AG09309 (cell line): ENCODE results near the gene TRIP11.

Experiments used
- DNase-seq: peaks from one replicate; pipeline ENCODE4 v3.0.0-alpha.2; 2010; ENCODE audit warnings: low read depth
- H3K4me3 ChIP-seq: 2 replicates; pipeline ENCODE4 v1.5.1; 2011; ENCODE audit warnings: mild to moderate bottlenecking, low read depth, low read length, moderate library complexity; ENCODE audit not compliant: control insufficient read depth
- CTCF ChIP-seq: IDR thresholded peaks from 2 replicates; pipeline ENCODE4 v1.5.1; 2011; ENCODE audit warnings: mild to moderate bottlenecking, low read depth, low read length, inconsistent platforms; ENCODE audit not compliant: insufficient read depth, control insufficient read depth; ENCODE audit errors: missing control alignments

The TRIP11 gene

GRCh38 chr14:91961297-91962220 is 78.3 kb downstream of the TRIP11 start:
- no peak for DNase-seq
- H3K4me3 ChIP-seq = no peak overlapping the region
- no peak for TF ChIP-seq CTCF

GRCh38 chr14:91957876-91958313 is 82.0 kb downstream of the TRIP11 start:
- no peak for TF ChIP-seq CTCF
- no peak for DNase-seq
- H3K4me3 ChIP-seq = no peak overlapping the region

- H3K4me3 ChIP-seq = no peak overlapping the region
- DNase-seq = no peak
- TF ChIP-seq CTCF = no peak
Measured at GRCh38 chr14:91956616-91957015, 83.2 kb downstream of the TRIP11 start.

GRCh38 chr14:91955168-91955567 is 84.7 kb downstream of the TRIP11 start:
- no peak for TF ChIP-seq CTCF
- DNase-seq = no peak
- H3K4me3 ChIP-seq = no peak overlapping the region

- TF ChIP-seq CTCF = no peak
- no peak for DNase-seq
- no peak overlapping the region for H3K4me3 ChIP-seq
Measured at GRCh38 chr14:91953170-91953985, 86.5 kb downstream of the TRIP11 start.

- TF ChIP-seq CTCF = no peak
- H3K4me3 ChIP-seq = peak within 1 kb of the TSS; percentile 83
- DNase-seq = peak; percentile 74
Measured at GRCh38 chr14:91947475-91948184, 92.2 kb downstream of the TRIP11 start, which contains the start of gene FBLN5. TSS of gene FBLN5 (minus strand) at chr14:91947694. CDS start at chr14:91947229, 465 bp downstream.
